ENCODE data around the gene SAP30. TPM values are rescaled to one million over a fixed set of nuclear protein-coding genes. Genes with fewer than 3 reads are reported as not detected.

The SAP30 gene
- total RNA-seq, 1 experiment from 2014 or later = 12.0 TPM

GRCh38 chr4:173401063-173401462, 30.3 kb downstream of the SAP30 start:
- CTCF ChIA-PET = no interaction called here
- Histone ChIP-seq H3K79me2 (ENCODE audit: insufficient read depth, low read length) (no peaks in the 10 kb centered on the region), H3K4me3 (replicated peaks in 1 of 2; ENCODE audit: low read depth in 1 of 2, low read length in 2 of 2) (no peak overlapping the region), H3K36me3 (ENCODE audit: control insufficient read depth in 1 of 2, insufficient read depth in 2 of 2, low read length in 2 of 2) (no peaks in the 10 kb centered on the region), H3K4me1 (ENCODE audit: control insufficient read depth in 1 of 2, insufficient read depth in 2 of 2, low read length in 2 of 2) (no peaks in the 10 kb centered on the region), H3K9ac (ENCODE audit: low read length) (no peak overlapping the region), H2AFZ (ENCODE audit: low read depth, low read length, poor library complexity, severe bottlenecking) (no peak overlapping the region), H3K9me2 (ENCODE audit: insufficient read depth) (no peaks in the 10 kb centered on the region), H3K27ac (ENCODE audit: low read depth, low read length) (no peak overlapping the region), H3K4me2 (ENCODE audit: low read length) (no peak overlapping the region), H3K9me3 (ENCODE audit: control insufficient read depth in 1 of 2, insufficient read depth in 1 of 2, low read depth in 1 of 2, low read length in 2 of 2) (no peaks in the 10 kb centered on the region), H3K27me3 (ENCODE audit: insufficient read depth, low read length) (no peaks in the 10 kb centered on the region), H4K20me1 (ENCODE audit: insufficient read depth) (no peaks in the 10 kb centered on the region)
- ATAC-seq = no peak
- POLR2A ChIA-PET = no interaction called here
- intact Hi-C loops (cut with micrococcal nuclease) = loop anchor here (5.0 kb wide), 1 partner anchor 374 kb away; no protein-coding TSS in a partner anchor
- RAD21 ChIA-PET (ENCODE audit: low non-redundant PET in 1 of 2, low total read pairs in 2 of 2, uncharacterized antibody in 2 of 2, unreplicated experiment in 2 of 2) = no interaction called here
- no peak for DNase-seq (ENCODE audit: low read depth, low spot score)
- TF ChIP-seq MAX (IDR thresholded peaks at IDR 0.05) (no peak), REST (IDR thresholded peaks at IDR 0.05; ENCODE audit: low read depth) (no peak), FOSL1 (IDR thresholded peaks at IDR 0.05; ENCODE audit: low read depth) (no peak), CEBPB (IDR thresholded peaks at IDR 0.05; ENCODE audit: low read depth) (no peak), TCF7L2 (IDR thresholded peaks at IDR 0.05; ENCODE audit: borderline replicate concordance, extremely low read depth, insufficient read depth, insufficient read length) (no peak), CBX3 (IDR thresholded peaks at IDR 0.05; ENCODE audit: low read depth) (no peak), CTCF (IDR thresholded peaks at IDR 0.05 in 2 of 3, conservative IDR thresholded peaks at IDR 0.05 in 1 of 3; ENCODE audit: borderline replicate concordance in 1 of 3, insufficient read depth in 1 of 3, low read depth in 2 of 3, low read length in 2 of 3) (no peak), ELF1 (IDR thresholded peaks at IDR 0.05; ENCODE audit: borderline replicate concordance, low read depth) (no peak), EGR1 (IDR thresholded peaks at IDR 0.05; ENCODE audit: low read depth) (no peak), RAD21 (IDR thresholded peaks at IDR 0.05; ENCODE audit: low read depth) (no peak), YY1 (IDR thresholded peaks at IDR 0.05; ENCODE audit: extremely low read depth, insufficient replicate concordance, low read depth, low read length) (no peak), ZBTB33 (IDR thresholded peaks at IDR 0.05; ENCODE audit: extremely low read depth, insufficient replicate concordance, low read length) (no peak)
- no TSS peak for BruUV-seq (replicated peaks)

All from HCT116 (cell line).